Stimulated activated CD8-positive, alpha-beta memory T cell treated with anti-CD3 and anti-CD28 coated beads, Interleukin-15, amount 100 ng/mL, for 4 hours (primary cell): Measurements from ENCODE around the gene CAMK1.

Experiments used
- DNase-seq, 2 donors: peaks; one replicate each; pipeline ENCODE4 v3.0.0-alpha.2; 2020; ENCODE audit warnings: low read depth in 2 of 2

Gene CAMK1

DNA sequence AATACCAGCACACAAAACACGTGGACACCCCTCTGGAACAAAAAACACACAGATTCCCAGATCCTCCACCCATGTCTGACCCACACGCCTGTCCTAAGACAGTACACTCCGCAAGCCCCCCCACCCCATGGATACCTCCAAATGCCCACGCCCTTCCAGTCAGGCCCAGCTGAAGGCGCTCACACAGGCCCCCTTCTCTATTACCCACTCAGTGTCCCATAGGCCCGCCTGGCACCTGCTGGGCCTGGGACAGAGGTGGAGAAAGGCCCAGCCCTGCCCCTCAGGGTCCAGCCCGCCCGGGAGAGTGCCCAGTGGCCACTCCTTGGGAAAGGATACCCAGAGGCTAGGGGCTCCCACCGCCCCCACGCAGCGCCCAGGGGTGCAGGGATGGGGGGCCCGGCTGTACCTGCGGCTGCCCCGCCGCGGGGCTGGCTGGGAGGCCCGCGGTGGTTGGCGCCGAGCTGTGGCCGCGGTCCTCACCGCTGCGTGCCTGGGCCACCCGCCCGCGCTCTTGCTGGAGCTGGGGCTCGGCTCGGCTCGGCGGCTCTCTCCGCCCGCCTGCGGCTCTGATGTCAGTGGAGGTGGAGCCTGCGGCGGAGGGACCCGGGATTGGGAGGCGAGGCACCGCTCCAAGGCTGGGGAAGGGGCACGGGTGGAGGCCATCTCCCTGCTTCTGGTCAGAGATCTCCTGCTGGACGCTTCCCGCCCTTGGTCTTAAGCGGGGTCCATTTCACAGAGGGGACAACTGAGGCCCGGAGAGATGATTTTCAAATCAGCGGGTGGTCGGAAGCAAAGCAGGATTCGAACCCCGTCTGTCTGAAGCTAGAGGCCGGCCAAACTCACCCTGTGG lies at the start of gene CAMK1:
CAMK1 (minus strand) TSS at position 522 of the 850 bp plus-strand sequence. CDS start 2,198 bp downstream, outside the sequence.
- DNase-seq = peak in 1 of 2 donors; percentile 37

DNA sequence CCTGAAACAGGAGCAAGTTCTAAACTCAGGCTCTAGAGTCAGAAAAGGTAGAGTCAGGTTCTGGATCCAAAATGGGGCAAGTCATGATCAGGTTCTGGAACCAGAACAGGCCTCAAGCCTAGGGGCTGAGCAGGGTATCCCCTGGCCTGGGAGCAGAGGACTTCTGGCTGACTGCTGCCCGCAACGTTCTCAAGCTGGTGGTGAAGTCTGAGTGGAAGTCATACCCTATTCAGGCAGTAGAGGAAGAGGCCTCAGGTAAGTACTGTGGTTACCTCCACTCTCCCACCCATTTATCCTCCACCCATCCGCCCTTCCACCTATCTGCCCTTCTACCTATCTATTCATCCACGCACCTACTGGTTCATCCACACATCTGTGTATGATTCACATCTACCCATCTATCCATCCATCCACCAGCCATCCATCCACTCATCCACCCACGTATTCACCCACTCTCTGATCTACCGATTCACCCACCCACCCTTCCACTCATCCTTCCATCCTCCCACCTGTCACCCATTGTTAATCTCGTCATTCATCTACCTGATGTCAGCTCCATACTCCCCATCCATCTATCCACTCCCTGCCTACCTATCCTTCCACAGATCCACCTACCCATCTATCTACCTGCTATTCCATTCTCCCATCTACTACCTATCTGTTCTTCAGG lies 49.1 kb upstream of the CAMK1 start:
- no peak for DNase-seq

DNA sequence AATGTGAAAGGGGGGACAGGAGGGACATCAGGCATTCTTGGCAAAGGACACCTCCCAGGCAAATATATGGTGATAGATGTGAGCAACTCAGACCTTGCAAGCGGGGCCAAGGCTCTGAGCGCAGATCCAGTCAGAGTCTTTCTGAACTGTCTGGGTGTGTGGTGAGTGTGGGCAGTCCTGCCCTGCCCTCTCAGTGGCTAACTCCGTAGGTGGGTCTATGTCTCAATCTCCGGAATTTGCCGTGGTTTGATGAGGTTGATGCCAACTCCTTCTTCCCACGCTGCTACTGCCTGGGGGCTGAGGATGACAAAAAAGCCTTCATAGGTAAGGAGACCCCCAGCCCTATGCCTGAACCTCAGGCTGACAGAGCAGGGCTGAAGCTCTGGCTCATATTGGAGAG lies 47.7 kb upstream of the CAMK1 start:
- DNase-seq = no peak

DNA sequence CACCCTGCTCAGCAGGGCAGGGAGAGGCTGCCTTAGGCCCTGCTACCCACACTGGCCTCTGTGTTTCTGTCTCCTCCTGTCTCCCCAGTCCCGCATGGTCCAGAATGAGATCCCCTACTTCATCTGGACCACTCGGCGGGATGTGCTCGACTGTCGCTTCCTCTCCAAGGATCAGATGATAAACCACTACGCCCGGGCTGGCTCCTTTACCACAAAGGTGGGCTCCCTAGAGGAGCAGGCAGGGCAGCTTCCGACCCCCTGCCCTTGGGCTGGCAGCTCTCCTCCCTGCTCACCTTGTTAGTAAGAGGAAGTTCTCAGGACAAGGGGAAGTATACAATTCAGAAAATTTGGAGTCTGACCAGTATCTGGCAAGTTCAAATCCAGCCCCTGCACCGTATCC lies 46.2 kb upstream of the CAMK1 start:
- no peak for DNase-seq

DNA sequence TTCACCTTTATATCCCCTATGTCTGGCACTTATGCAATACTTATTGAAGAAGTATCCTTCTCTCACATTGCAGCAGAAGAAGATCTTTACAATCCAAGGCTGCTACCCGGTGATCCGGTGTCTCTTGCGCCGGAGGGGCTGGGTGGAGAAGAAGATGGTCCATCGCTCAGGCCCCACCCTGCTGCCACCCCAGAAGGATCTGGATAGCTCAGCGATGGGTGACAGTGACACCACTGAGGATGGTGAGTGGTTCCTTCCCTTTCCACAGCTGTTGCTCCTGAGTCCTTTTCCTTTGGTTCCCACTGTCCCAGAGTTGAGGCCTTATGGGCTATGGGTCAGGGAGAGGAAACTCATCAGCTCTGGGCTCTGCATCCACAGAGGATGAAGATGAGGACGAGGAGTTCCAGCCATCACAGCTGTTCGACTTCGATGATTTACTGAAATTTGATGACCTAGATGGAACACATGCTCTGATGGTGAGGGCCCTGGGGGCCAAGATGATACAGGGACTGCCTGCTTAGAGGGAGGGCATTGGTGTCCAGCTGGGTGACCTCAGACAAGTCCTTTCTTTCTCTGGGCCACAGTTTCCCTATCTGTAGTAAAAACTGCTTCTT lies 43.2 kb upstream of the CAMK1 start:
- no peak for DNase-seq

DNA sequence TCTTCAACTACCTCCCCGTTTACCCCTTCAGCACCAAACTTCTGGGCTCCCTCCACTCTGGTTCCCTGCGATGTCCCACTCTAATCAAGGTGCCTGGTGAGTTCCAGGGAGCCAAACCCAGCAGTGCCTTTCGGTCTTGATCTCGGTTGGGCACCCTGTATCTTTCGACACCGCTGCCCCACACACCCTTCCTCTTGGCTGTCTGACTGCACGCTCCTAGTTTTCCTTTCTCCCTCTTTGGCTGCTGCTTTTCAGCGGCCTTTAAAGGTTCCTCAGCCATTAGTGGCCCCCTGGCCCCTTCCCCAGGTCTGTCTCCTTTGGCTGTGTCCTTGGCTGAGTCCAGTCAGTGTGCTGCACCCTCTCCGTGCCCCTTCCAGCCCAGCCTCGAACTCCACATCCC lies 41.1 kb upstream of the CAMK1 start:
- DNase-seq = no peak

DNA sequence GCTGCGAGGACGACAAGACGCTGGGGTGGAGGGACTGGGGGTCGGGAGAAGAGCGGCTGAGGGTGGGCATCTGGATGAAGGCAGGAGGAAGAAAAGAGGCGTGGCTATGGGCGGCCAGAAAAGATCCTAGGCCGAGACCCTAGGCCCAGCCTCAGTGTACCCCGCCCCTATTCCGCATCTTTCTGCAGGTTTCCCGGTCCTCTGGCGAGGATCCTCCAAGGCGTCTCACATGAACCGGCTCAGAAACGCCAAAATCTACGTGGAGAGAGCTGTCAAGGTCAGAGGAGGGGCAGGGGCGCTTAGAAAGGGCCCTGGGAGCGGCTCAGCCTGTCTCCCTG lies 40.7 kb upstream of the CAMK1 start:
- no peak for DNase-seq

DNA sequence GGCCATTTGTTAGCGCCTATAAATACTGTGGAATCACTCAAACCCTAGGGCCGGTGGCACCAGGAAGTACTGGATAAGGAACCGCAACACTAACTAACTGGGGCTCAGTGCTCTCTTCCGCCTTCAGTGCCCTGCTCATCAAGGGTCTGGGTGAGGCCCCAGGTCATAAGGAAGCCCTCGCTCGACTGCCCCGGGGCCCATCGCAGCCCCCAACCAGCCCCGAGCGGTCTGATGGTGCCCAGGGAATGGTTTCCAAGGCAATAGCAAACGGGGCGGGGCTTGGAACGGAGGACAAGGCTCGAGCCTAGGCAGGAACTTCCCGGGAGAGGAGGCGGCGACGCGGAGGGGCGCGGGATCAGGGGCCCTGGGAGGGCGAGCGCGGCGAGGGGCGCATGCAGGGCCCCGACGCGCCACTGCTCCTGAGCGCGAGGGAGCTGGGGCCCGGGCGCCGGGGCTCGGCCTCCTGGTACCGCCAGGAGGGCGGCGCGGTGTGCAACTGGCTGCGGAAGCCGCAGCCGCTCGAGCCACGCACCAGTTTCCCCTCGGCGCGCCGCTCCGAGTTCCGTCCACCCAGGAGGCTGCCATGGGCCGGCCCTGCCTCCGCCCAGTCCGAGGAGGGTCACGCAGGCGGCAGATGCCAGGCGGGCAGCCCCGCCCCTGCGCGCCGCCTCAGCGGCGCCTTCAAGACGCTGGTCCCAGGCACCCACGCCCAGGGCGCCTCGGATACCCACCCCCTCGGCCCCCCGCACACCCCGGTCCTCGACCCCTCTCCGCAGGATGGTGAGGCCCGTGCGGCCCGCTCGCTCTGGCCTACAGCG lies 40.1 kb upstream of the CAMK1 start, which contains the start of gene TTLL3:
TTLL3 (plus strand) TSS at position 648 of the 818 bp plus-strand sequence. CDS start 400 bp downstream, outside the sequence.
- peak in 1 of 2 donors; percentile 11 for DNase-seq

DNA sequence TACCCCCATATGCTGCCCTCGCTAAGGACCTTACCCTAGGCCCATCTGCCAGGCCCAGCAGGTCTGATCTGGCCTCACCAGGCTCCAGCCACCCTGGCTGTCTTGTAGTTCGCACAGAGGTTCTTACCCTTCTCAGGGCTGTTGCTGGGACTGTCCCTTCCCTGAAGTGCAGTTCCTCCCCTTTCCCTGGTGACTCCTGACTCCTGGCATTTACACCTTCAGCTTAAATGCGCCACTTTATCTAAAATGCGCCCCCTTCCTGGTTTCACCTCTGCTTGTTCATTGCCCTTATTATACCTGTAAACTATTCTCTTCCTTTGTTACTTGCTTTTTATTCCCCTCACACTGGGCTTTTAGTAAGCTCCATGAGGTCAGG lies 39.5 kb upstream of the CAMK1 start:
- DNase-seq = no peak

DNA sequence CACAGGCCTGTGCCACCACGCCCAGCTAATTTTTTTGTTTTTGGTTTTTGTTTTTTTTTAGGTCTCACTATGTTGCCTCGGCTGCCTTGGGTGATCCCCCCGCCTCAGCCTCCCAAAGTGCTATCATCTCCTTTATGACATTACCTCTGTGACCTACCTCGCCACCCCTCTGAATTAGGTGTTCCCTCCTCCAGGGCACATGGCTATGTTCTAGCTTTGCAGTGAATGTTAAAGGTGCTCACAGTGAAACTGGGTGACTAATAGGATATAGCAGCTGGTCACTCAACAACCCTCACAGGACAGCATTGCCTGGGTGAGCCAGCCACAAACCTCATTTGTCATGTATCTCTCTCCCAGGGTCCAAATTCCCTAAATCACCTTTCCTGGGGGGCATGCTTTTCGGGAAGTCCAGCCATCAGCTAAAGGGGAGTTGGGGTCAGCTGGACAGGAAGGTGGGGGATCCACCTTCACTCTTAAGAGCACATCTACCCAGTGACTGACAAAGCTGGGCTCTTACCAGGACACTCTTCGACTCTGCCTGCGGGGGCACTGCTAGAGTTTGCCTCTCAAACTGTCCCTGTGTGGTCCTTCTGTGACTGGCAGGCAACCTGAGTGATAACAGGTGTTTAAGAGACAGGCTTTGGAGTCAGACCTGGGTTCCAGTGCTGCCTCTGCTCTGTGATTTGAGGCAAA lies 38.7 kb upstream of the CAMK1 start:
- no peak for DNase-seq

DNA sequence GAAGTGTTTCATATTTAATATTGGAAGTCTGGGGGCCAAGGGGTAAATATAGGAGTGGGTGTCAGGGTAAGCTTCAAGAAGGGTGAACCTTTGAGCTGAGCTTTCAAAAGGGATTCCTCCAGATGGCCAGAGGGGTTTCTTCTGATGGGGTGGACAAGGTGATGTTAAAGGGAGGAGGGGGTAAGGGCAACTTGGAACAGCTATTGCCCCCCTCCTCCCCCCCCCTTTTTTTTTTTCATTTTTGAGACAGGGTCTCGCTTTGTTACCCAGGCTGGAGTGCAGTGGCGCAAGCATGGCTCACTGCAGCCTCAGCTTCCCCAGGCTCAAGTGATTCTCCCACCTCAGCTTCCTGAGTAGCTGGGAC lies 38.2 kb upstream of the CAMK1 start:
- no peak for DNase-seq

DNA sequence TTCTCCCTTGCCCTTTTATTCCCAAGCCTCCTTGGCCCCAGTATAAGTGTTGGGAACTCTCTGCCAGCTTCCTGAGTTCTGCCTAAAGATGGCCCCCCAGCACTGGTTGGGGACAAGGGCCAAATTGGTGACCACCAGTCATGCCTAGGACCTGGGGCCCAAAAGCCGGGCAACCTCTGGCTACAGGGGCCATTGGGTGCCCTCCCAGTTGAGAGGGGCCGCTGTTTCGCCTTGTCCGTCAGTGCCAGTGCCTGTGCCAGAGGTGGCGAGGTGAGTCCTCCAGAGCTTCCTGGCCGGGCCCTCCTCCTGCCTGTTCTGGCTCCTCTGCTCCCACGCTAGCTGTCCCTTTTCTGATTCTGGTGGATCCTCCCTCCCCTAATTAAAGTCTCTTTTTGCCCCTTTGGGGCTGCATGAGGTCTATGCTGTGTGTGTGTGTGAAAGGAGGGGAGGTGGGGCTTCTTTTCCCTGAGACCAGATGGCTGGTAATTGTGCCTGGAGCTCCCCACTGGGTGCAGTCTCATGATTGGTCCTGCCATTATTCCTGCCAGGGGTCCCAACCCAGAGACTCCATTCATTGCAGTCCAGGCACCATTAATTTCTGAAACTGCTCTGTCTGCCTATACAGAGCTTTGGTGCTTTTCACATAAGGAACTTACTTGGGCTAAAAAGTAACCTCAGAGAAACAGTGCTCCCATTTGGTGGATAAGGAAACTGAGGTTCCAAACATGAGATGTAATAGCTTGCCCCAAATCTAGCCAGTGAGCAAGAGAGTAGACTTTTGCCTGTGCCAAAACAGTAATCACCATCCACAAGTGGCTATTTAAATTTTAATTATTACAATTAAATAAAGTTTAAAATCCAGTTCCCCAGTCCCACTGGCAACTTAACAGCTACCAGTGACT lies 37.2 kb upstream of the CAMK1 start:
- no peak for DNase-seq

DNA sequence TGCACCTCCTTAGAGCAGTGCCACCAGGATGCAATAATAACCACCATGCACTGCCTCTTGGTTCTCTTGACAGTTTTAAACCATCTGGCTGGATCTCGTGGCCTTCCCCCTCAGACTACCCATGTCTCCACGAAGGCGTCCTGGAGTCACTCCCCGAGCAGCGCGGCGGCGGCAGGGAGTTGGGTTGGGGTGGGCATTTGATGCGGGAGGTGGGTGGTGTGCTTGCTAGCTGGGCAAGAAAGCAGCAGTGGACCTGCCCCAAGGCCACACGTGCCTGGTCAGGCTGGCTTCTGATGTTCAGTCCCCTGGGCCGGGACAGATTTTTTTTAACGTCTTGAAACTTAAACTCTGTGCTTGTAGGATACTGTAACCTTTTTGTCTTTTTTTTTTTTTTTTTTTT lies 36.4 kb upstream of the CAMK1 start:
- no peak for DNase-seq

DNA sequence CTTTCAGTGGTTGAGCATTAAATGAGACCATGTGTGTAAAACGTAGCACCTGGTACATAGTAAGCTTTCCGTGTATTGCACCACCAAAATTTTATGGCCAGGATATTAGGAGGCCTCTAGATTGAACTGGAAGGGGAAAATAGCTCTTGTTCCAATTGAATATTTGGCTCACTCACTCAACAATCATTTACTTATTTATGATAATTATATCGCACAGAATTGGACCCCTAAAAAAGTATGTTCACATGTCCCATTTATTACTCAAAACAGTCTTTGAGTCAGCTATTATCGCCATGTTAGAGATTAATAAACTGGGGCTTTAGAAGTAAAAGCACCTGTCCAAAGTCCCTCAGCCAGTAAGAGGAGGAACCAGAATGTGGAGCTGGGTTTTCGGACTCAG lies 35.2 kb upstream of the CAMK1 start:
- DNase-seq = no peak

DNA sequence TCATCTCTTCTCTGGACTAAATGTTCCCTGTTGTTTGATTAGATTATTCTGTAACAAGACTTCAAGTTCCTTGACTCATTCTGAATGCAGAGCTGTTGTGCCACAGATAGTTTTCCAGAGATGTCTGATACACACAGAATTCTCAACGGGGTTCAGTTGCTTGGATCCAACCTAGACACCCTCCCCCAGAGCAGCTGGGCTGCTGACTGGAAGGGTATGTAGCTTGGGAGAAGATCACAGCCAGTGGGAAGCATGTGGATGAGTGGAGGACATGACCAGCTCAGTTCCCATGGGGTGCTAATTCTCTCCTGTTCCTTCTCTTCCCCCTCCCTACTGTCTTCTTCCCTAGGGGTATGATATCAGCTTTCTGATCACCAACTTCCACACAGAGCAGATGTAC lies 33.7 kb upstream of the CAMK1 start:
- DNase-seq = no peak

DNA sequence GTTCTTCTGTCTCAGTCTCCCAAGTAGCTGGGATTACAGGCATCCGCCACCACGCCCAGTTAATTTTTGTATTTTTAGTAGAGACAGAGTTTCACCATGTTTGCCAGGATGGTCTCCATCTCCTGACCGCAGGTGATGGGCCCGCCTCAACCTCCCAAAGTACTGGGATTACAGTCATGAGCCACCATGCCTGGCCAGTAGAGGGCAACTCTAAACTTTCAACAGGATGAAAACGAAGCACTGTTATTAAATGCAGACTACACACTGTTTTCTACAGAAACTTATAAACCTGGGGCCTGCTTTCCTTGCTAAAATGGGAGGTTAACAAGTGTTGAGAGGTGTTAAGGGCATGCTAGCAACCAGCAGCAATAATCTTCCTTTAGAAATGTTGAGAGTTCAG lies 30.8 kb upstream of the CAMK1 start:
- DNase-seq = no peak

DNA sequence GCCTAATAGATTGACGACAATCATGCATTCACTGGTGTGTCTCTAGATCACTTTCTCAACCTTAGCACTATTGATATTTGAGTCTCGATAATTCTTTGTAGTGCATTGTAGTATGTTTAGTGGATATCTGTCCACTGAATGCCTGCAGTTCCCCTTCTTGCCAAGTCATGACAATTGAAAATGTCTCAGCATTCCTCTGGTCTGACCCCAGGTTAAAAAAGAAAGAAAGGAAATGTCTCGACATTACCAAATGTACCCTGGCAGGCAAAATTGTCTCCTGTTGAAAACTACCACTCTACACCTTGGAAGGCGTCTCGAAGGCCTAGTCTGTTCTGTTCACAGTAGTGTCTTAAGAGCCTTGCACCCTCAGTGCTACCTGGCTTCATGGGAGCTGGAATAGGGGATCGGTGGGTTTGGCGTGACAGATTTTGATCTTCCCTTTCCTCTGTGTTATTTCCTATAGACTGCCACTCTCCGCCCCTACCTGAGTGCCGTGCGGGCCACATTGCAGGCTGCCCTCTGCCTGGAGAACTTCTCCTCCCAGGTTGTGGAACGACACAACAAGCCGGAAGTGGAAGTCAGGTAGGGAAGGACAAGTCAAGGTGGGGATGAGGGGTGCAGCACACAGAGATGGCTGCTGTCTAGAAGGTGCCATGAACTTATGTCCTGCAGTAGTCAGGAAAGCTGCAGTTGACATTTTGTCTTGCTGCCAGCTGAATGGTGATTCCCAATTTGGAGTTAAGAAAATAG lies 27.6 kb upstream of the CAMK1 start:
- DNase-seq = no peak

DNA sequence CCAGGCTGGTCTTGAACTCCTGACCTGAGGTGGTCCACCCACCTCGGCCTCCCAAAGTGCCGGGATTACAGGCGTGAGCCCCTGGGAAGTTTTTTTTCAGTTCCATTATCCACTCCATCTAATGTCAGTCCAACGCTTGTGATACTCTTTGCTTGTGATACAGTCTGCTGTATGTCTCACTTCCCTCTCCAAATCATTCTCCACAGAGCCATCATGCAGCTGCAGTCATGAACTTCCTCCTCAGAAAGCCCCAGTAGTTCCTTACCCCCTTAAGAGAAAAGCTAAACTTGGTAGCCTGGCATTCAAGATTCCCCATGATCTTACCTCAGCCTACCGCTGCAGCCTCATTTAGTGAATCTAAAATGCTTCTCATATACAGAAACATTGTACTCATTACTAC lies 25.5 kb upstream of the CAMK1 start:
- DNase-seq = no peak

DNA sequence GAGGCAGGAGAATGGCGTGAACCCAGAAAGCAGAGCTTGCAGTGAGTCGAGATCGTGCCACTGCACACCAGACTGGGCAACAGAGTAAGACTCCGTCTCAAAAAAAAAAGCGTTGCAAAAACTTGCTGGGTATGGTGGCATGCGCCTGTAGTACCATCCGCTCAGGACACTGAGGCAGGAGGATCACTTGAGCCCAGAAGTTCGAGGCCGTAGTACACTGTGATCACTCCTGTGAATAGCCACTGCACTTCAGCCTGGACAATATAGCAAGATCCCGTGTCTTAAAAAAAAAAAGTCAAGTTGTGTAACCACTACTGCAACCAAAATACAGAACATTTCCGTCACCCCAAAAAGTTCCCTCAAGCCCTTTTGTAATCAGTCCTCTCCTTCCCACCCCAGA lies 24.7 kb upstream of the CAMK1 start:
- no peak for DNase-seq
